K562 (cell line): ENCODE results near the gene ZNF564. TPM values are rescaled to one million over a fixed set of nuclear protein-coding genes. Genes with fewer than 3 reads are reported as not detected.

ENCODE experiments used
- ATAC-seq: fragments of 200-7000 bp; cut with Tn5 transposase; 3 replicates; pipeline ENCODE4 v1.9.1; 2020; ENCODE audit warnings: moderate library complexity
- BruUV-seq: library from RNA; stranded (reverse); fragments of 400-500 nt; replicated peaks from 2 replicates; lab custom pipeline; 2021; lab: Mats Ljungman, UMichigan
- CTCF ChIA-PET: fragments of 300-600 bp; formaldehyde crosslinking; extraction: SDS; loops from one replicate; lab custom pipeline; 2021; ENCODE audit warnings: low intra/inter-chr PET ratio; lab: Yijun Ruan, JAX
- POLR2A ChIA-PET: fragments of 300-600, 350-650 bp; sonication (Branson Sonifier 250); formaldehyde crosslinking; extraction: SDS; loops from one replicate; lab custom pipeline; 2021; ENCODE audit warnings: antibody characterized with exemption, inconsistent platforms; lab: Yijun Ruan, JAX
- DNase-seq, 4 experiments: peaks; one replicate each; pipeline versions ENCODE4 v3.0.0 to v3.0.0-alpha.2; 2011 to 2018; ENCODE audit warnings: low spot score in 3 of 4, mixed read lengths in 3 of 4; ENCODE audit errors: extremely low read depth in 1 of 4
- FAIRE-seq: peaks from 2 replicates; lab custom pipeline; 2011; peaks lifted over from hg19 to GRCh38; lab: Jason Lieb, UNC
- H2AFZ ChIP-seq: 2 replicates; pipeline ENCODE4 v1.6.0; 2011; ENCODE audit warnings: low read depth, low read length, control low read depth, inconsistent platforms
- H3K27ac ChIP-seq: fragments of 200-600 bp; 3 replicates; pipeline ENCODE4 v1.8.0; 2011; ENCODE audit warnings: low read depth, mild to moderate bottlenecking, control low read depth, inconsistent platforms, low read length, moderate library complexity, mixed read lengths; ENCODE audit errors: extremely low read depth
- H3K27me3 ChIP-seq, 2 experiments: fragments of 300-600 bp in 1 of 2; 2 replicates in 1 of 2; 3 replicates in 1 of 2; pipeline versions ENCODE4 v1.6.0 to v1.8.0; 2011; ENCODE audit warnings: inconsistent platforms in 2 of 2, low read length in 2 of 2, mild to moderate bottlenecking in 1 of 2, mixed read lengths in 1 of 2, moderate library complexity in 1 of 2; ENCODE audit not compliant: control insufficient read depth in 2 of 2, insufficient read depth in 2 of 2
- H3K36me3 ChIP-seq: fragments of 300-600 bp; 3 replicates; pipeline ENCODE4 v1.8.0; 2011; ENCODE audit warnings: mild to moderate bottlenecking, low read length, inconsistent platforms; ENCODE audit not compliant: control insufficient read depth, insufficient read depth
- H3K4me1 ChIP-seq, 2 experiments: fragments of 200-600 bp in 1 of 2; replicated peaks in 1 of 2; 2 replicates in 1 of 2; 3 replicates in 1 of 2; pipeline versions ENCODE4 v1.5.1 to v1.8.0; 2011; ENCODE audit warnings: inconsistent platforms in 2 of 2, low read length in 2 of 2, mild to moderate bottlenecking in 1 of 2, mixed read lengths in 1 of 2, moderate library complexity in 1 of 2; ENCODE audit not compliant: control insufficient read depth in 2 of 2, insufficient read depth in 2 of 2
- H3K4me2 ChIP-seq: 2 replicates; pipeline ENCODE4 v1.6.1; 2011; ENCODE audit warnings: low read length, control low read depth, inconsistent platforms, mixed read lengths; ENCODE audit not compliant: insufficient read depth
- H3K4me3 ChIP-seq: fragments of 200-600 bp; sonication (generic), shearing (Covaris generic); 2 replicates; pipeline ENCODE4 v1.5.1; 2016; ENCODE audit warnings: control low read depth, inconsistent platforms
- H3K79me2 ChIP-seq: fragments of 200-600 bp; 3 replicates; pipeline ENCODE4 v1.8.0; 2011; ENCODE audit warnings: low read length, inconsistent platforms; ENCODE audit not compliant: control insufficient read depth, insufficient read depth
- H3K9ac ChIP-seq, 2 experiments: 2 replicates each; pipeline versions ENCODE4 v1.6.0 to v1.6.1; 2011; ENCODE audit warnings: low read depth in 2 of 2, low read length in 2 of 2, control low read depth in 1 of 2, inconsistent platforms in 1 of 2, mild to moderate bottlenecking in 1 of 2, mixed read lengths in 1 of 2; ENCODE audit not compliant: insufficient read depth in 1 of 2
- H3K9me1 ChIP-seq: one replicate; pipeline ENCODE4 v1.6.0; 2011; ENCODE audit warnings: inconsistent platforms, mild to moderate bottlenecking, low read length, moderate library complexity; ENCODE audit not compliant: control insufficient read depth, insufficient read depth
- H3K9me3 ChIP-seq: replicated peaks from 2 replicates; pipeline ENCODE4 v1.5.1; 2011; ENCODE audit warnings: low read depth, low read length, inconsistent platforms; ENCODE audit not compliant: control insufficient read depth, insufficient read depth
- H4K20me1 ChIP-seq: replicated peaks from 2 replicates; pipeline ENCODE4 v1.6.1; 2011; ENCODE audit warnings: low read length, inconsistent platforms, mixed read lengths; ENCODE audit not compliant: control insufficient read depth, insufficient read depth
- ARHGAP35 ChIP-seq: fragments of 450-650 bp; IDR thresholded peaks from 2 replicates; pipeline ENCODE4 v1.6.1; 2018; ENCODE audit not compliant: partially characterized antibody
- BCOR ChIP-seq: fragments of 450-650 bp; IDR thresholded peaks from 2 replicates; pipeline ENCODE4 v1.6.1; 2016
- FOXP1 ChIP-seq: sonication (generic); formaldehyde crosslinking; IDR thresholded peaks from 2 replicates; pipeline ENCODE4 v1.8.0; 2022; ENCODE audit warnings: mild to moderate bottlenecking, missing genetic modification reagents
- FUS ChIP-seq: fragments of 200-400 bp; formaldehyde crosslinking; optimal IDR thresholded peaks from 2 replicates; pipeline ENCODE3; 2017; ENCODE audit warnings: low read depth, low read length
- GTF2A2 ChIP-seq: IDR thresholded peaks from 2 replicates; pipeline ENCODE4 v1.6.1; 2016; ENCODE audit warnings: mild to moderate bottlenecking, missing genetic modification characterization, missing compliant biosample characterization
- NR2C1 ChIP-seq, 2 experiments: fragments of 450-650 bp; IDR thresholded peaks; 2 replicates each; pipeline ENCODE4 v1.6.1; 2017; ENCODE audit warnings: mild to moderate bottlenecking in 2 of 2, antibody characterized with exemption in 1 of 2, inconsistent platforms in 1 of 2, missing compliant biosample characterization in 1 of 2, missing genetic modification characterization in 1 of 2
- SMAD4 ChIP-seq: fragments of 250-450 bp; sonication (Bioruptor Pico); conservative IDR thresholded peaks from 2 replicates; pipeline ENCODE4 v1.8.0; 2021; ENCODE audit warnings: inconsistent platforms, mild to moderate bottlenecking, moderate library complexity
- ZNF785 ChIP-seq: fragments of 250-450 bp; sonication (Bioruptor Pico); IDR thresholded peaks from 2 replicates; pipeline ENCODE4 v1.4.0; 2020; ENCODE audit warnings: mild to moderate bottlenecking
- WGBS: fragments of 100-300 bp; shearing (Covaris generic); methylation state at CpG from one replicate; pipeline ENCODE4 v1.1.6; 2016; ENCODE audit warnings: low coverage, mixed read lengths; ENCODE audit not compliant: insufficient coverage; ENCODE audit errors: missing lambda C conversion rate; 5-methylcytosine and 5-hydroxymethylcytosine counted together
- in situ Hi-C: fragments of 300-500 bp; cut with MboI; formaldehyde crosslinking; loops from 4 replicates; pipeline ENCODE4 v1.15.0; 2018; ENCODE audit warnings: inconsistent platforms, mixed read lengths
- intact Hi-C: fragments of 100-400 bp; cut with micrococcal nuclease; formaldehyde crosslinking; loops from 2 replicates; pipeline ENCODE4 v1.14.2; 2022
- polyA plus RNA-seq, 8 experiments: library from polyadenylated mRNA; depleted of rRNA in 4 of 8; stranded (reverse) in 5 of 8; unstranded in 3 of 8; fragments of >200 nt; fragmentation: Nextera tagmentation in 2 of 8; fragmentation: Illumina TruSeq in 1 of 8; extraction: Ambion mirVana in 2 of 8; extraction: Trizol in 1 of 8; gene quantifications; 2 replicates each; pipeline versions ENCODE4 v1.2.1 to v1.2.3, GENCODE V29; 2011 to 2014; ENCODE audit warnings: inconsistent platforms in 1 of 8, missing spikeins in 1 of 8
- total RNA-seq, 7 experiments: library from RNA; depleted of rRNA in 6 of 7; stranded (reverse); fragments of >200 nt in 6 of 7; fragmentation: Illumina TruSeq in 2 of 7; extraction: Trizol in 2 of 7; gene quantifications; 2 replicates each; pipeline versions ENCODE4 v1.2.1 to v1.2.3, GENCODE V29; 2011 to 2021; ENCODE audit warnings: low replicate concordance in 1 of 7
- TF ChIP-seq, protein P1 (sequence below): sonication (generic); formaldehyde crosslinking; IDR thresholded peaks from 2 replicates; pipeline ENCODE4 v1.8.1; 2023; ENCODE audit warnings: mild to moderate bottlenecking, missing genetic modification reagents
- TF ChIP-seq, protein P2 (sequence below): fragments of 250-450 bp; sonication (Bioruptor Pico); IDR thresholded peaks from 2 replicates; pipeline ENCODE4 v1.5.0; 2021

ZNF564 gene
- total and polyA plus RNA-seq, 9 of the 15 experiments (the other 6 are each of a cell fraction or from before 2014, with no cell fraction given) = 1.4 to 8.1 (median 5.6) TPM

DNA sequence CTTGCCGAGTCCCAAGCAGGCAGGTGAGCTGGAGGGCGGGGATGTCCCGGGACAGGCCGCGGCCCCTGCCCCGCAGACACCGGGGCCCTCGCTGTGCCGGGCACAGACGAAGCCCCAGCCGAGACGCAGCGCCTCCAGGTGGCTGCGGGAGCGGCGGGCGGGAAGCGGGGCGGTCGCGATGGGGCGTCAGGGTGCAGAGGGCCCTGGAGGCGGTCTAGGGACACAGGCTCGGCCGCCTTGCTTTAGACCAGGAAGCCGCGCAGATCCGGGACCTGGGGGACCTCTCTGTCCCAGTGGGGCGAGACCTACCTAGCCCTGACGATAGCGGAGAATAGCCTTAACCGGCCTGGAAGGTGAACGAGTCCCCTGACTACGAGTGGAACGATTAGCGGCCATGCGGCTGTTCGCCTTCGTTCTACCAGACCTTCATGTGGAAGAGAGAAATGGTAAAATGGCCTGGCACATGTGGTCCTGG lies 4.2 kb upstream of the ZNF564 start:
- FAIRE-seq = no peak
- 93% methylated on average over 30 of the region's 39 CpGs for WGBS
- Histone ChIP-seq H4K20me1 (no peaks in the 10 kb centered on the region), H3K27me3 (no peaks in the 10 kb centered on the region), H2AFZ (no peak overlapping the region), H3K4me3 (no peak overlapping the region), H3K27ac (no peak overlapping the region), H3K4me2 (no peak overlapping the region), H3K79me2 (peaks cover 6% of the 10 kb centered on the region), H3K9me1 (no peaks in the 10 kb centered on the region), H3K36me3 (no peaks in the 10 kb centered on the region), H3K9me3 (peaks cover 2% of the 10 kb centered on the region; the same call in 1 of the 2 replicates), H3K4me1 (peaks cover 6 to 9% of the 10 kb centered on the region in 2 experiments), H3K9ac (no peak overlapping the region)
- intact Hi-C loops = no loop called here
- ChIA-PET POLR2A (no interaction called here), CTCF (no interaction called here)
- TF ChIP-seq, protein P1, sequence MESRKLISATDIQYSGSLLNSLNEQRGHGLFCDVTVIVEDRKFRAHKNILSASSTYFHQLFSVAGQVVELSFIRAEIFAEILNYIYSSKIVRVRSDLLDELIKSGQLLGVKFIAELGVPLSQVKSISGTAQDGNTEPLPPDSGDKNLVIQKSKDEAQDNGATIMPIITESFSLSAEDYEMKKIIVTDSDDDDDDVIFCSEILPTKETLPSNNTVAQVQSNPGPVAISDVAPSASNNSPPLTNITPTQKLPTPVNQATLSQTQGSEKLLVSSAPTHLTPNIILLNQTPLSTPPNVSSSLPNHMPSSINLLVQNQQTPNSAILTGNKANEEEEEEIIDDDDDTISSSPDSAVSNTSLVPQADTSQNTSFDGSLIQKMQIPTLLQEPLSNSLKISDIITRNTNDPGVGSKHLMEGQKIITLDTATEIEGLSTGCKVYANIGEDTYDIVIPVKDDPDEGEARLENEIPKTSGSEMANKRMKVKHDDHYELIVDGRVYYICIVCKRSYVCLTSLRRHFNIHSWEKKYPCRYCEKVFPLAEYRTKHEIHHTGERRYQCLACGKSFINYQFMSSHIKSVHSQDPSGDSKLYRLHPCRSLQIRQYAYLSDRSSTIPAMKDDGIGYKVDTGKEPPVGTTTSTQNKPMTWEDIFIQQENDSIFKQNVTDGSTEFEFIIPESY (CRISPR knock-in tag) = peak; percentile 97
- TF ChIP-seq ZNF785 (CRISPR knock-in tag) = no peak
- in situ Hi-C loops = no loop called here
- no peak for DNase-seq
- BruUV-seq = no TSS peak
- no peak for ATAC-seq

DNA sequence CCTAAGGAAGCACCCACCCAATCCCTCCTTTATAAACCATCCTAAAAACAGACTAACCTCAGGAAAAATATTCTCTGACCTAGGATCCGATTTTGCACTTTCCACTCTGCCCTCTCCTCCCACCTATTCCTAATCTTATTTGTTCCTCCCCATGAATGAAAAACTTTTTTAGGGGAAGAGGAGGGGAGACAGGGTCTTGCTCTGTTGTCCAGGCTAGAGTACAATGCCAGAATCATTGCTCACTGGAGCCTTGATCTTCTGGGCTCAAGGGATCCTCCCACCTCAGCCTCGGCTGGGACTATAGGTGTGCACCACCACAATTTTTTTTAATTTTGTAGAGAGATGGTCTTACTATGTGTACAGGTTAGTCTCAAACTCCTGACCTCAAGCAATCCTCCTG lies 4.4 kb downstream of the ZNF564 start:
- Histone ChIP-seq H3K4me2 (no peak overlapping the region), H3K4me1 (peaks cover 35 to 36% of the 10 kb centered on the region in 2 experiments), H3K9me1 (no peaks in the 10 kb centered on the region), H3K27me3 (no peaks in the 10 kb centered on the region), H3K9me3 (peaks cover 46% of the 10 kb centered on the region), H2AFZ (no peak overlapping the region), H3K36me3 (peaks cover 43% of the 10 kb centered on the region), H3K4me3 (no peak overlapping the region), H3K27ac (no peak overlapping the region; the same call in 2 of the 3 replicates), H4K20me1 (no peaks in the 10 kb centered on the region), H3K79me2 (peaks cover 69% of the 10 kb centered on the region), H3K9ac (no peak overlapping the region)
- DNase-seq = no peak
- CTCF ChIA-PET = no interaction called here
- intact Hi-C loops = no loop called here
- 94% methylated on average over 2 of the region's 2 CpGs for WGBS
- no peak for FAIRE-seq
- no TSS peak for BruUV-seq
- no peak for ATAC-seq
- POLR2A ChIA-PET = no interaction called here
- in situ Hi-C loops = no loop called here
- TF ChIP-seq SMAD4 (CRISPR knock-in tag) = no peak
- TF ChIP-seq, protein P2, sequence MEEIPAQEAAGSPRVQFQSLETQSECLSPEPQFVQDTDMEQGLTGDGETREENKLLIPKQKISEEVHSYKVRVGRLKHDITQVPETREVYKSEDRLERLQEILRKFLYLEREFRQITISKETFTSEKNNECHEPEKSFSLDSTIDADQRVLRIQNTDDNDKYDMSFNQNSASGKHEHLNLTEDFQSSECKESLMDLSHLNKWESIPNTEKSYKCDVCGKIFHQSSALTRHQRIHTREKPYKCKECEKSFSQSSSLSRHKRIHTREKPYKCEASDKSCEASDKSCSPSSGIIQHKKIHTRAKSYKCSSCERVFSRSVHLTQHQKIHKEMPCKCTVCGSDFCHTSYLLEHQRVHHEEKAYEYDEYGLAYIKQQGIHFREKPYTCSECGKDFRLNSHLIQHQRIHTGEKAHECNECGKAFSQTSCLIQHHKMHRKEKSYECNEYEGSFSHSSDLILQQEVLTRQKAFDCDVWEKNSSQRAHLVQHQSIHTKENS (CRISPR knock-in tag) = no peak
- no peak for TF ChIP-seq GTF2A2 (tag)
- TF ChIP-seq ARHGAP35 = no peak
- 0 out of 2 replicates have a peak, but pooled peaks have one; percentile 8 for TF ChIP-seq BCOR
- peak; percentile 62 for TF ChIP-seq NR2C1 (IDR thresholded peaks at IDR 0.05)
- TF ChIP-seq NR2C1 (tag; IDR thresholded peaks at IDR 0.05) = no peak
- no peak for TF ChIP-seq FOXP1 (CRISPR knock-in tag)
- TF ChIP-seq FUS = no peak
